Esophagus squamous epithelium (tissue), 4 donors: ENCODE measurements around the gene PLPP4.

Experiments used
- POLR2A ChIP-seq, 4 donors: fragments of 450-650 bp; IDR thresholded peaks; one replicate each; pipeline ENCODE4 v1.6.1; 2017; ENCODE audit warnings: antibody characterized with exemption in 4 of 4, mild to moderate bottlenecking in 4 of 4, moderate library complexity in 3 of 4
- TF ChIP-seq, protein P1 (sequence below), 6 experiments: fragments of 450-650 bp in 4 of 6; fragments of 200-600 bp in 2 of 6; sonication (generic) in 2 of 6; IDR thresholded peaks; one replicate each; pipeline ENCODE4 v1.5.1; 2016 to 2019; ENCODE audit warnings: antibody characterized with exemption in 6 of 6, mild to moderate bottlenecking in 4 of 6, moderate library complexity in 4 of 6

GRCh38 chr10:120539076-120539475 lies 82.0 kb downstream of the PLPP4 start:
- TF ChIP-seq POLR2A (IDR thresholded peaks at IDR 0.05): no peak
- TF ChIP-seq, protein P1, sequence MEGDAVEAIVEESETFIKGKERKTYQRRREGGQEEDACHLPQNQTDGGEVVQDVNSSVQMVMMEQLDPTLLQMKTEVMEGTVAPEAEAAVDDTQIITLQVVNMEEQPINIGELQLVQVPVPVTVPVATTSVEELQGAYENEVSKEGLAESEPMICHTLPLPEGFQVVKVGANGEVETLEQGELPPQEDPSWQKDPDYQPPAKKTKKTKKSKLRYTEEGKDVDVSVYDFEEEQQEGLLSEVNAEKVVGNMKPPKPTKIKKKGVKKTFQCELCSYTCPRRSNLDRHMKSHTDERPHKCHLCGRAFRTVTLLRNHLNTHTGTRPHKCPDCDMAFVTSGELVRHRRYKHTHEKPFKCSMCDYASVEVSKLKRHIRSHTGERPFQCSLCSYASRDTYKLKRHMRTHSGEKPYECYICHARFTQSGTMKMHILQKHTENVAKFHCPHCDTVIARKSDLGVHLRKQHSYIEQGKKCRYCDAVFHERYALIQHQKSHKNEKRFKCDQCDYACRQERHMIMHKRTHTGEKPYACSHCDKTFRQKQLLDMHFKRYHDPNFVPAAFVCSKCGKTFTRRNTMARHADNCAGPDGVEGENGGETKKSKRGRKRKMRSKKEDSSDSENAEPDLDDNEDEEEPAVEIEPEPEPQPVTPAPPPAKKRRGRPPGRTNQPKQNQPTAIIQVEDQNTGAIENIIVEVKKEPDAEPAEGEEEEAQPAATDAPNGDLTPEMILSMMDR (IDR thresholded peaks at IDR 0.05): no peak
